Measurements from ENCODE around the gene MTMR11. TPM values are rescaled to one million over a fixed set of nuclear protein-coding genes. Genes with fewer than 3 reads are reported as not detected.
A peak's percentile ranks its signal among the peaks of the same experiment; 100 is the strongest.

MTMR11 gene
- total and polyA plus RNA-seq, 2 of the 13 experiments (the other 11 are each of a cell fraction or from before 2014, with no cell fraction given): 0.49 to 2.8 TPM

- TF ChIP-seq PBX2 (CRISPR knock-in tag; IDR thresholded peaks at IDR 0.05) (0 out of 2 replicates have a peak, but pooled peaks have one; percentile 21), ZNF567 (CRISPR knock-in tag; IDR thresholded peaks at IDR 0.05; ENCODE audit: borderline replicate concordance) (no peak), MAX (IDR thresholded peaks at IDR 0.05) (0 out of 2 replicates have a peak, but pooled peaks have one; percentile 29), POGK (CRISPR knock-in tag; conservative IDR thresholded peaks at IDR 0.05) (no peak), TAF15 (IDR thresholded peaks at IDR 0.05; ENCODE audit: low read depth, low read length, poor library complexity, severe bottlenecking) (no peak), ZNF124 (CRISPR knock-in tag; IDR thresholded peaks at IDR 0.05) (peak; percentile 77; the same call in 1 of the 2 replicates), E2F2 (CRISPR knock-in tag; IDR thresholded peaks at IDR 0.05; ENCODE audit: borderline replicate concordance) (no peak)
Observed at GRCh38 chr1:149881876-149882275, 54.8 kb downstream of the MTMR11 start (continued).

GRCh38 chr1:149879556-149879955 lies 57.1 kb downstream of the MTMR11 start:
- Histone ChIP-seq H3K4me3 (replicated peaks in 1 of 3; ENCODE audit: insufficient read depth in 1 of 3, low read depth in 2 of 3, low read length in 3 of 3) (no peak overlapping the region), H3K27ac (ENCODE audit: extremely low read length, insufficient read depth, low read length) (no peak overlapping the region), H3K9me3 (ENCODE audit: low read length) (no peaks in the 10 kb centered on the region), H3K27me3 (ENCODE audit: control insufficient read depth in 1 of 2, insufficient read depth in 2 of 2, low read length in 2 of 2) (no peaks in the 10 kb centered on the region), H4K20me1 (ENCODE audit: insufficient read depth, low read length) (no peaks in the 10 kb centered on the region), H3K36me3 (replicated peaks in 1 of 2; ENCODE audit: control insufficient read depth in 1 of 2, insufficient read depth in 2 of 2, low read length in 2 of 2) (no peaks in the 10 kb centered on the region), H3K4me2 (ENCODE audit: low read depth, low read length) (no peak overlapping the region), H2AFZ (ENCODE audit: low read length) (no peak overlapping the region), H3K4me1 (ENCODE audit: insufficient read depth, low read length) (peaks cover 23% of the 10 kb centered on the region), H3K79me2 (ENCODE audit: insufficient read depth, low read length) (no peaks in the 10 kb centered on the region), H3K9ac (ENCODE audit: insufficient read depth, low read depth, low read length) (no peak overlapping the region)
- no TSS peak for BruUV-seq (replicated peaks)
- intact Hi-C loops (cut with micrococcal nuclease; ENCODE audit: unreplicated experiment) (no loop called here), in situ Hi-C loops (cut with HindIII; ENCODE audit: extremely low pct_ligation_motif_present, low pct_unique_long_range_greater_than_20kb) (no loop called here)
- ATAC-seq: no peak
- no peak for FAIRE-seq
- no peak for DNase-seq (ENCODE audit: low spot score)
- WGBS (ENCODE audit: low lambda C conversion rate): 54% methylated on average over 1 of the region's 1 CpG
- CTCF ChIA-PET (ENCODE audit: low intra/inter-chr PET ratio, low total read pairs): no interaction called here
- POLR2A ChIA-PET: no interaction called here
- no peak for TF ChIP-seq DBP (CRISPR knock-in tag; IDR thresholded peaks at IDR 0.05; ENCODE audit: not compliant biosample characterization)
- TF ChIP-seq HNF1A (IDR thresholded peaks at IDR 0.05; ENCODE audit: low read depth): no peak
- TF ChIP-seq HNF1A (CRISPR knock-in tag; IDR thresholded peaks at IDR 0.05; ENCODE audit: borderline replicate concordance): no peak
- TF ChIP-seq ZNF737 (CRISPR knock-in tag; IDR thresholded peaks at IDR 0.05; ENCODE audit: borderline replicate concordance): no peak
- TF ChIP-seq CREB3 (CRISPR knock-in tag; IDR thresholded peaks at IDR 0.05): no peak
